ENCODE data around the gene EMC1. TPM values are rescaled to one million over a fixed set of nuclear protein-coding genes. Genes with fewer than 3 reads are reported as not detected.

EMC1 gene
- total RNA-seq, 4 donors from 2014 or later: 21.8 to 39.8 (median 30.6) TPM

GRCh38 chr1:19255288-19255687 is 4.0 kb upstream of the EMC1 start:
- WGBS, 2 donors (ENCODE audit: low coverage in 1 of 2): 70 to 76% methylated on average over 2 to 3 of the region's 4 CpGs
- no peak overlapping the region for H3K4me3 ChIP-seq
- peaks cover 2 to 33% (median 22%) of the 10 kb centered on the region in 3 donors for H3K4me1 ChIP-seq
- ATAC-seq: no peak
- H3K27ac ChIP-seq: no peak overlapping the region
- H3K36me3 ChIP-seq: peaks cover 0 to 53% of the 10 kb centered on the region in 2 donors
- no peaks in the 10 kb centered on the region for H3K27me3 ChIP-seq
- TF ChIP-seq POLR2A (IDR thresholded peaks at IDR 0.05): no peak
- TF ChIP-seq CTCF (IDR thresholded peaks at IDR 0.05): no peak
- TF ChIP-seq EP300 (IDR thresholded peaks at IDR 0.05): no peak
- no peak for TF ChIP-seq POLR2AphosphoS5 (IDR thresholded peaks at IDR 0.05)
- no peaks in the 10 kb centered on the region for H3K9me3 ChIP-seq

GRCh38 chr1:19254416-19254815 is 3.1 kb upstream of the EMC1 start:
- no peak for ATAC-seq

GRCh38 chr1:19250629-19251304 is 557 bp downstream of the EMC1 start:
- H3K36me3 ChIP-seq: peaks cover 0 to 11% of the 10 kb centered on the region in 2 donors
- no peaks in the 10 kb centered on the region for H3K9me3 ChIP-seq
- no peak for ATAC-seq
- TF ChIP-seq CTCF (IDR thresholded peaks at IDR 0.05): no peak
- no peak for TF ChIP-seq POLR2AphosphoS5 (IDR thresholded peaks at IDR 0.05)
- TF ChIP-seq POLR2A (IDR thresholded peaks at IDR 0.05): no peak
- TF ChIP-seq EP300 (IDR thresholded peaks at IDR 0.05): no peak
- peak overlapping the region; percentile 74 to 95 (median 94) for H3K27ac ChIP-seq
- H3K4me1 ChIP-seq: peaks cover 2 to 43% (median 23%) of the 10 kb centered on the region in 3 donors
- H3K27me3 ChIP-seq: no peaks in the 10 kb centered on the region
- WGBS, 2 donors (ENCODE audit: low coverage in 1 of 2): 9 to 36% methylated on average over 4 to 12 of the region's 14 CpGs
- peak overlapping the region; percentile 64 to 85 for H3K4me3 ChIP-seq

More at GRCh38 chr1:19254416-19254815, 3.1 kb upstream of the EMC1 start:
- Histone ChIP-seq H3K27ac (no peak overlapping the region), H3K4me3 (no peak overlapping the region), H3K4me1 (peaks cover 2 to 42% (median 23%) of the 10 kb centered on the region in 3 donors), H3K36me3 (peaks cover 0 to 44% of the 10 kb centered on the region in 2 donors), H3K9me3 (no peaks in the 10 kb centered on the region), H3K27me3 (no peaks in the 10 kb centered on the region)
- no peak for TF ChIP-seq EP300 (IDR thresholded peaks at IDR 0.05)

- Histone ChIP-seq H3K4me1 (peaks cover 0 to 4% (median 0%) of the 10 kb centered on the region in 3 donors), H3K36me3 (peaks cover 0 to 96% of the 10 kb centered on the region in 2 donors), H3K27me3 (no peaks in the 10 kb centered on the region), H3K27ac (peak overlapping the region in 3 of 4 donors; percentile 43 to 60 (median 53)), H3K9me3 (no peaks in the 10 kb centered on the region), H3K4me3 (no peak overlapping the region)
- WGBS, 2 donors (ENCODE audit: low coverage in 1 of 2): 42 to 57% methylated on average over 2 to 7 of the region's 7 CpGs
- ATAC-seq: peak; percentile 96
- TF ChIP-seq POLR2A (IDR thresholded peaks at IDR 0.05): no peak
- TF ChIP-seq CTCF (IDR thresholded peaks at IDR 0.05): peak; percentile 87 to 95 (median 94)
- TF ChIP-seq EP300 (IDR thresholded peaks at IDR 0.05): no peak
- peak; percentile 53 for TF ChIP-seq POLR2AphosphoS5 (IDR thresholded peaks at IDR 0.05)
These were observed 10.4 kb downstream of the EMC1 start for GRCh38 chr1:19240673-19241538.

- no peaks in the 10 kb centered on the region for H3K27me3 ChIP-seq
- peak overlapping the region in 1 of 4 donors; percentile 2 for H3K27ac ChIP-seq
- H3K36me3 ChIP-seq: peaks cover 0 to 96% of the 10 kb centered on the region in 2 donors
- no peak overlapping the region for H3K4me3 ChIP-seq
- H3K4me1 ChIP-seq: peaks cover 0 to 4% (median 0%) of the 10 kb centered on the region in 3 donors
- TF ChIP-seq POLR2A (IDR thresholded peaks at IDR 0.05) (no peak), EP300 (IDR thresholded peaks at IDR 0.05) (no peak), POLR2AphosphoS5 (IDR thresholded peaks at IDR 0.05) (no peak), CTCF (IDR thresholded peaks at IDR 0.05) (no peak)
- H3K9me3 ChIP-seq: no peaks in the 10 kb centered on the region
- WGBS, 2 donors (ENCODE audit: low coverage in 1 of 2): 57 to 100% methylated on average over 1 to 2 of the region's 7 CpGs
- no peak for ATAC-seq
These were observed 11.4 kb downstream of the EMC1 start for GRCh38 chr1:19239876-19240275.

Measured in gastroesophageal sphincter (tissue), 4 donors.